H1 (cell line): ENCODE measurements around the gene TM4SF1. TPM values are rescaled to one million over a fixed set of nuclear protein-coding genes. Genes with fewer than 3 reads are reported as not detected.
A peak's percentile ranks its signal among the peaks of the same experiment; 100 is the strongest.

ENCODE experiments used
- CTCF ChIA-PET: fragments of 300-600 bp; sonication (Branson Sonifier 250); formaldehyde crosslinking; loops from one replicate; lab custom pipeline; 2021; ENCODE audit not compliant: partially characterized antibody; lab: Charles Lee
- POLR2A ChIA-PET: fragments of 300-600 bp; sonication (Branson Sonifier 250); formaldehyde crosslinking; loops from one replicate; lab custom pipeline; 2021; ENCODE audit warnings: inconsistent platforms; ENCODE audit not compliant: partially characterized antibody; lab: Charles Lee
- DNase-seq, 2 experiments: peaks; one replicate each; pipeline versions ENCODE4 v3.0.0 to v3.0.0-alpha.2; 2010 to 2022; ENCODE audit warnings: low spot score in 2 of 2, low read depth in 1 of 2, mixed read lengths in 1 of 2
- FAIRE-seq: peaks from 2 replicates; lab custom pipeline; 2011; peaks lifted over from hg19 to GRCh38; lab: Jason Lieb, UNC
- H2AFZ ChIP-seq: 2 replicates; pipeline ENCODE4 v1.8.1; 2012; ENCODE audit warnings: low read length, inconsistent platforms
- H2AK5ac ChIP-seq: 2 replicates; pipeline ENCODE4 v1.6.1; 2013; ENCODE audit warnings: low read depth, low read length
- H2BK120ac ChIP-seq: replicated peaks from 2 replicates; pipeline ENCODE3; 2013; ENCODE audit warnings: low read depth, low read length, inconsistent platforms
- H2BK12ac ChIP-seq: 2 replicates; pipeline ENCODE4 v1.6.1; 2013; ENCODE audit warnings: low read depth, low read length
- H2BK15ac ChIP-seq: 2 replicates; pipeline ENCODE4 v1.6.1; 2013; ENCODE audit warnings: low read length
- H2BK20ac ChIP-seq: 2 replicates; pipeline ENCODE4 v1.6.1; 2013; ENCODE audit warnings: low read length
- H2BK5ac ChIP-seq: 2 replicates; pipeline ENCODE4 v1.6.1; 2013; ENCODE audit warnings: low read depth, low read length
- H3K14ac ChIP-seq: 2 replicates; pipeline ENCODE4 v1.6.1; 2013; ENCODE audit warnings: inconsistent platforms; ENCODE audit not compliant: insufficient read length
- H3K18ac ChIP-seq: 2 replicates; pipeline ENCODE4 v1.6.1; 2013; ENCODE audit warnings: low read length; ENCODE audit errors: extremely low read depth
- H3K23ac ChIP-seq: 2 replicates; pipeline ENCODE4 v1.6.1; 2013; ENCODE audit warnings: inconsistent platforms; ENCODE audit not compliant: insufficient read length
- H3K23me2 ChIP-seq: 2 replicates; pipeline ENCODE4 v1.6.1; 2013; ENCODE audit warnings: low read depth, low read length
- H3K27ac ChIP-seq: 2 replicates; pipeline ENCODE4 v1.6.1; 2011; ENCODE audit warnings: low read depth, low read length, inconsistent platforms
- H3K27me3 ChIP-seq, 4 experiments: replicated peaks in 1 of 4; 1 replicate in 1 of 4; 2 replicates in 3 of 4; pipeline versions ENCODE4 v1.6.1 to v1.8.1; 2011 to 2013; ENCODE audit warnings: low read length in 3 of 4, mild to moderate bottlenecking in 3 of 4, inconsistent platforms in 2 of 4, mixed read lengths in 2 of 4, moderate library complexity in 1 of 4; ENCODE audit not compliant: control insufficient read depth in 3 of 4, insufficient read depth in 3 of 4; ENCODE audit errors: extremely low read depth in 1 of 4
- H3K36me3 ChIP-seq, 4 experiments: 2 replicates each; pipeline versions ENCODE4 v1.6.1 to v1.8.1; 2011 to 2013; ENCODE audit warnings: mild to moderate bottlenecking in 4 of 4, low read length in 3 of 4, moderate library complexity in 2 of 4, control low read depth in 1 of 4, inconsistent platforms in 1 of 4; ENCODE audit not compliant: insufficient read depth in 4 of 4, control insufficient read depth in 2 of 4
- H3K4ac ChIP-seq: replicated peaks from 2 replicates; pipeline ENCODE3; 2013; ENCODE audit warnings: low read length, low read depth, mixed read lengths, inconsistent platforms; ENCODE audit not compliant: insufficient read length
- H3K4me1 ChIP-seq, 4 experiments: replicated peaks in 1 of 4; 1 replicate in 1 of 4; 2 replicates in 3 of 4; pipeline versions ENCODE4 v1.6.1 to v1.8.1; 2011 to 2013; ENCODE audit warnings: low read length in 3 of 4, inconsistent platforms in 2 of 4, mixed read lengths in 1 of 4; ENCODE audit not compliant: insufficient read depth in 4 of 4, control insufficient read depth in 3 of 4
- H3K4me2 ChIP-seq, 2 experiments: 2 replicates each; pipeline versions ENCODE4 v1.6.1 to v1.8.1; 2011 to 2013; ENCODE audit warnings: low read depth in 2 of 2, low read length in 2 of 2, control low read depth in 1 of 2, inconsistent platforms in 1 of 2, mild to moderate bottlenecking in 1 of 2; ENCODE audit not compliant: insufficient read depth in 1 of 2
- H3K4me3 ChIP-seq, 4 experiments: fragments of 200-600, 300-600 bp in 1 of 4; sonication (generic), shearing (Covaris generic), sonication (Bioruptor Twin) in 1 of 4; 2 replicates each; pipeline versions ENCODE4 v1.5.1 to v1.8.1; 2011 to 2016; ENCODE audit warnings: low read length in 4 of 4, low read depth in 3 of 4, control low read depth in 2 of 4, inconsistent platforms in 2 of 4, mild to moderate bottlenecking in 2 of 4, mixed read lengths in 1 of 4, moderate library complexity in 1 of 4; ENCODE audit not compliant: insufficient read depth in 2 of 4; ENCODE audit errors: extremely low read depth in 1 of 4
- H3K56ac ChIP-seq: replicated peaks from 2 replicates; pipeline ENCODE3; 2013; ENCODE audit warnings: low read depth, mild to moderate bottlenecking, mixed read lengths, low read length, inconsistent platforms; ENCODE audit not compliant: insufficient read length
- H3K79me1 ChIP-seq: 2 replicates; pipeline ENCODE4 v1.6.1; 2013; ENCODE audit warnings: low read depth, low read length, control low read depth
- H3K79me2 ChIP-seq, 2 experiments: 2 replicates each; pipeline versions ENCODE4 v1.6.1 to v1.8.1; 2012 to 2013; ENCODE audit warnings: low read length in 2 of 2, mild to moderate bottlenecking in 2 of 2, inconsistent platforms in 1 of 2; ENCODE audit not compliant: insufficient read depth in 2 of 2, control insufficient read depth in 1 of 2
- H3K9ac ChIP-seq, 4 experiments: replicated peaks in 1 of 4; 1 replicate in 1 of 4; 2 replicates in 3 of 4; pipeline versions ENCODE4 v1.6.1 to v1.8.1; 2011 to 2013; ENCODE audit warnings: low read depth in 3 of 4, low read length in 3 of 4, control low read depth in 2 of 4, mild to moderate bottlenecking in 2 of 4, moderate library complexity in 2 of 4, inconsistent platforms in 1 of 4; ENCODE audit errors: extremely low read depth in 1 of 4
- H3K9me3 ChIP-seq, 2 experiments: 2 replicates each; pipeline versions ENCODE4 v1.6.1 to v1.8.1; 2012 to 2013; ENCODE audit warnings: mild to moderate bottlenecking in 2 of 2, moderate library complexity in 2 of 2, control low read depth in 1 of 2, inconsistent platforms in 1 of 2, low read depth in 1 of 2, low read length in 1 of 2, mixed read lengths in 1 of 2; ENCODE audit not compliant: insufficient read depth in 2 of 2
- H4K20me1 ChIP-seq, 2 experiments: replicated peaks in 1 of 2; 2 replicates each; pipeline versions ENCODE3 to v1.8.1; 2011 to 2013; ENCODE audit warnings: inconsistent platforms in 2 of 2, low read length in 2 of 2, mild to moderate bottlenecking in 1 of 2; ENCODE audit not compliant: insufficient read depth in 2 of 2, control insufficient read depth in 1 of 2
- H4K5ac ChIP-seq: 2 replicates; pipeline ENCODE4 v1.6.1; 2013; ENCODE audit warnings: low read length, low read depth, mixed read lengths, inconsistent platforms; ENCODE audit not compliant: insufficient read length
- H4K8ac ChIP-seq: 2 replicates; pipeline ENCODE4 v1.8.0; 2013; ENCODE audit warnings: mild to moderate bottlenecking, moderate library complexity, low read length, inconsistent platforms; ENCODE audit not compliant: insufficient read depth; ENCODE audit errors: extremely low read depth
- H4K91ac ChIP-seq: replicated peaks from 2 replicates; pipeline ENCODE3; 2013; ENCODE audit warnings: low read length, mixed read lengths, inconsistent platforms; ENCODE audit not compliant: insufficient read length
- CHD1 ChIP-seq: IDR thresholded peaks from 2 replicates; pipeline ENCODE4 v1.6.1; 2012; ENCODE audit warnings: low read depth, low read length, improper control_type of control experiment
- RFX5 ChIP-seq: IDR thresholded peaks from 2 replicates; pipeline ENCODE4 v1.6.1; 2011; ENCODE audit warnings: low read depth, low read length, improper control_type of control experiment, borderline replicate concordance
- RNF2 ChIP-seq: fragments of 200-900, 300-1000 bp; sonication (generic); IDR thresholded peaks from 2 replicates; pipeline ENCODE4 v1.7.1; 2016; ENCODE audit warnings: borderline replicate concordance, low read depth, mild to moderate bottlenecking, antibody characterized with exemption, low read length; ENCODE audit not compliant: poor library complexity, severe bottlenecking; ENCODE audit errors: missing control alignments
- RXRA ChIP-seq: IDR thresholded peaks from 2 replicates; pipeline ENCODE4 v1.6.1; 2011; ENCODE audit warnings: low read depth, mild to moderate bottlenecking, low read length, moderate library complexity; ENCODE audit not compliant: insufficient read depth
- SAP30 ChIP-seq: fragments of 300-600 bp; sonication (generic); IDR thresholded peaks from 2 replicates; pipeline ENCODE4 v1.7.1; 2012; ENCODE audit warnings: low read length, moderate library complexity, mild to moderate bottlenecking, inconsistent platforms; ENCODE audit not compliant: insufficient read depth, insufficient replicate concordance
- SP2 ChIP-seq: IDR thresholded peaks from 2 replicates; pipeline ENCODE4 v1.6.1; 2012; ENCODE audit warnings: mild to moderate bottlenecking, low read length, inconsistent platforms
- SRF ChIP-seq: IDR thresholded peaks from 2 replicates; pipeline ENCODE4 v1.6.1; 2011; ENCODE audit warnings: mild to moderate bottlenecking, low read depth, low read length, moderate library complexity
- SUZ12 ChIP-seq: fragments of 200-600 bp; sonication (generic); IDR thresholded peaks from 2 replicates; pipeline ENCODE4 v1.6.1; 2012; ENCODE audit warnings: mild to moderate bottlenecking, inconsistent platforms, low read length, moderate library complexity, mixed read lengths
- USF2 ChIP-seq: IDR thresholded peaks from 2 replicates; pipeline ENCODE4 v1.6.1; 2011; ENCODE audit warnings: low read length, improper control_type of control experiment
- WGBS, 2 experiments: shearing (Covaris generic) in 1 of 2; methylation state at CpG; one replicate each; pipeline versions ENCODE4 v1.1.6 to v1.1.7; 2013 to 2015; ENCODE audit warnings: low lambda C conversion rate in 2 of 2, mixed read lengths in 2 of 2, inconsistent platforms in 1 of 2, low coverage in 1 of 2, missing lambda C conversion rate in 1 of 2; ENCODE audit not compliant: insufficient replicate concordance in 2 of 2, insufficient coverage in 1 of 2, insufficient read length in 1 of 2; ENCODE audit errors: extremely low coverage in 1 of 2, missing lambda C conversion rate in 1 of 2; 5-methylcytosine and 5-hydroxymethylcytosine counted together
- polyA plus RNA-seq, 7 experiments: library from polyadenylated mRNA; depleted of rRNA in 3 of 7; stranded (reverse) in 5 of 7; unstranded in 2 of 7; fragments of >200 nt in 5 of 7; fragments of 200-250 nt in 2 of 7; gene quantifications; 1 replicate in 5 of 7; 2 replicates in 1 of 7; 4 replicates in 1 of 7; pipeline versions ENCODE4 v1.2.1 to v1.2.3, GENCODE V29; 2011 to 2013; ENCODE audit warnings: missing spikeins in 2 of 7, mixed read lengths in 2 of 7
- total RNA-seq: library from RNA; stranded (reverse); fragmentation: NEBNext Ultra II Directional; extraction: Animal tissue kit (Norgen Biotek cat#: 25700); gene quantifications from 2 replicates; pipeline ENCODE4 v1.2.1, GENCODE V29; 2021

TM4SF1 gene
- total and polyA plus RNA-seq, 2 of the 8 experiments (the other 6 are each of a cell fraction or from before 2014, with no cell fraction given): 0.26 to 1.3 TPM

DNA sequence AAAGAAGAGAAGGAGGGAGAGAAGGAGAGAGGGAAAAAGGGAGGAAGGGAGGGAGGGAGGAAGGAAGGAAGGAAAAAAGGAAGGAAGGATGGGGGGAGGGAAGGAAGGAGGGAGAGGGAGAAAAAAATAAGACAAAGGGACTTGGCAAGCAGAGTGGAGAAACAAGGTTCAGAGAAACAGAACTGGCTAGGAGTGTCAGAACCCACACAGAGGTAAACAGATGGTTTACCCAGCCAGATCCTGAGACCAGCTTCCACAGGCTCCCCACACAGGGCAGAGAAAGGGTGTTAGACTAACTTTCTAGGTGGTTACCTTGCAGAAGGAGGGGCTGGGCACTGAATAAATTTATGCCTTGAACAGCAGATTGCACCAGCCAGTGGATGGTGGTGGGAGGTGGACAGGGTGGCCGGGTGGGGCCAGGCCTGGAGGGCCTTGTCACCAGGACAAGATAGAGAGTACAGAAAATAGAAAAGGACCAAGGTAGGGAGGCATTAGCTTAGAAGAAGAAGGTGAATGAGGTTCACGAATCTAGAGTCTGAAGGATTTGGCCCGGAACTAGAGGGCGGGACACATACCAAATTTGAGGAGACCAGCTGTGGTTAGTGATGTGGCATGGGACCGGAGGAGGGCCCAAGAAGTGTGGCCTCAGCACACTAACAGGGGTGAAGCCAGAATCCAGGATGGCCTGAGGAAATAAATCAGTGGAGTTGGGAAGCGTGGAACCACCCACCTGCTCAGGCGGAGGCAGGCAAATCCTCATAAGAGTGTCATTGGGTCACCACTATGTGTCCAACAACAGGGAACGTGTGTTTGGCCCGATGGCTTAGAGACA lies 1.2 kb upstream of the TM4SF1 start:
- FAIRE-seq (no peak), DNase-seq (no peak)
- H3K79me2 ChIP-seq: no peaks in the 10 kb centered on the region
- peak overlapping the region; percentile 68; the same call in 1 of the 2 replicates for H2BK15ac ChIP-seq
- no peak overlapping the region for H3K14ac ChIP-seq
- no peak overlapping the region for H3K56ac ChIP-seq
- H3K23ac ChIP-seq: no peak overlapping the region
- H3K4me1 ChIP-seq: peaks cover 0 to 5% (median 4%) of the 10 kb centered on the region in 4 experiments; a peak in 5 of 7 replicates
- H2BK20ac ChIP-seq: no peak overlapping the region
- H3K27me3 ChIP-seq: no peaks in the 10 kb centered on the region
- no peaks in the 10 kb centered on the region for H4K20me1 ChIP-seq
- H4K8ac ChIP-seq: no peak overlapping the region
- ChIA-PET POLR2A (no interaction called here), CTCF (interaction anchor here (0.6 to 1.4 kb wide), 7 partner anchors 16 to 386 kb away, joined by 3 to 5 read pairs (median 3); no protein-coding TSS in a partner anchor)
- no peaks in the 10 kb centered on the region for H3K79me1 ChIP-seq
- H3K23me2 ChIP-seq: no peaks in the 10 kb centered on the region
- no peak overlapping the region for H2AK5ac ChIP-seq
- H3K9ac ChIP-seq: no peak overlapping the region
- H3K18ac ChIP-seq: no peak overlapping the region
- H3K4ac ChIP-seq: no peak overlapping the region
- no peak overlapping the region for H2BK5ac ChIP-seq
- H2BK12ac ChIP-seq: no peak overlapping the region
- no peak overlapping the region for H3K4me2 ChIP-seq
- 91% methylated on average over 9 of the region's 9 CpGs; no CpG with 5 or more reads in 1 of the 2 experiments for WGBS, 2 experiments
- H3K36me3 ChIP-seq: no peaks in the 10 kb centered on the region
- no peak overlapping the region for H4K91ac ChIP-seq
- H2BK120ac ChIP-seq: no peak overlapping the region
- no peak overlapping the region for H3K4me3 ChIP-seq
- no peak overlapping the region for H4K5ac ChIP-seq
- peaks cover 0 to 6% of the 10 kb centered on the region in 2 experiments; a peak in 1 of 4 replicates for H3K9me3 ChIP-seq
- no peak overlapping the region for H3K27ac ChIP-seq
- no peak overlapping the region for H2AFZ ChIP-seq
- TF ChIP-seq SUZ12 (no peak), CHD1 (no peak), RNF2 (no peak), RXRA (no peak), SAP30 (no peak), SRF (no peak), USF2 (no peak), RFX5 (no peak), SP2 (no peak)
